K562 (cell line): ENCODE results near the gene LUC7L3. TPM values are rescaled to one million over a fixed set of nuclear protein-coding genes. Genes with fewer than 3 reads are reported as not detected.
A peak's percentile ranks its signal among the peaks of the same experiment; 100 is the strongest.

Source experiments
- ADNP ChIP-seq: fragments of 200-800 bp; sonication (Bioruptor generic); IDR thresholded peaks from 2 replicates; pipeline ENCODE4 v1.6.1; 2016; ENCODE audit warnings: missing genetic modification characterization, missing compliant biosample characterization
- CBX1 ChIP-seq: sonication (generic); IDR thresholded peaks from 2 replicates; pipeline ENCODE4 v1.6.1; 2016; ENCODE audit warnings: antibody characterized with exemption, low read depth, mild to moderate bottlenecking
- CTBP1 ChIP-seq: fragments of 450-650 bp; IDR thresholded peaks from 2 replicates; pipeline ENCODE4 v1.6.1; 2016; ENCODE audit warnings: borderline replicate concordance
- DACH1 ChIP-seq: fragments of 450-650 bp; IDR thresholded peaks from 2 replicates; pipeline ENCODE4 v1.6.1; 2018; ENCODE audit not compliant: partially characterized antibody
- E2F8 ChIP-seq: fragments of 450-650 bp; IDR thresholded peaks from 2 replicates; pipeline ENCODE4 v1.7.1; 2018; ENCODE audit warnings: mild to moderate bottlenecking, low read depth; ENCODE audit not compliant: partially characterized antibody
- ESRRA ChIP-seq: fragments of 450-650 bp; IDR thresholded peaks from 2 replicates; pipeline ENCODE4 v1.6.1; 2014; ENCODE audit warnings: low read depth, mild to moderate bottlenecking, moderate library complexity, borderline replicate concordance
- FOXK1 ChIP-seq: sonication (generic); formaldehyde crosslinking; IDR thresholded peaks from 2 replicates; pipeline ENCODE4 v1.8.0; 2022; ENCODE audit warnings: missing genetic modification reagents, mild to moderate bottlenecking, borderline replicate concordance
- FOXO4 ChIP-seq: fragments of 450-650 bp; formaldehyde crosslinking; IDR thresholded peaks from 2 replicates; pipeline ENCODE4 v1.4.0; 2020; ENCODE audit warnings: mild to moderate bottlenecking, moderate library complexity
- GATA2 ChIP-seq: sonication (generic); formaldehyde crosslinking; IDR thresholded peaks from 2 replicates; pipeline ENCODE4 v1.4.0; 2020; ENCODE audit warnings: mild to moderate bottlenecking, missing genetic modification reagents
- IRF2 ChIP-seq: sonication (generic); formaldehyde crosslinking; IDR thresholded peaks from 2 replicates; pipeline ENCODE4 v1.8.1; 2022; ENCODE audit warnings: mild to moderate bottlenecking, missing genetic modification reagents
- MBD2 ChIP-seq: sonication (generic); IDR thresholded peaks from 2 replicates; pipeline ENCODE4 v1.6.1; 2016; ENCODE audit warnings: low read depth, borderline replicate concordance
- NUFIP1 ChIP-seq: fragments of 450-650 bp; IDR thresholded peaks from 2 replicates; pipeline ENCODE4 v1.6.1; 2018; ENCODE audit not compliant: partially characterized antibody
- STAT5A ChIP-seq: IDR thresholded peaks from 2 replicates; pipeline ENCODE4 v1.6.1; 2012; ENCODE audit warnings: low read length, inconsistent platforms, borderline replicate concordance
- THRA ChIP-seq: fragments of 450-650 bp; IDR thresholded peaks from 2 replicates; pipeline ENCODE4 v1.6.1; 2017; ENCODE audit warnings: mild to moderate bottlenecking, moderate library complexity
- TRIM24 ChIP-seq, 2 experiments: fragments of 450-650 bp; IDR thresholded peaks; 2 replicates each; pipeline ENCODE4 v1.6.1; 2016
- WHSC1 ChIP-seq: IDR thresholded peaks from one replicate; pipeline ENCODE4 v1.6.1; 2012; ENCODE audit warnings: low read length, control low read depth, inconsistent platforms
- YBX1 ChIP-seq: fragments of 450-650 bp; IDR thresholded peaks from 2 replicates; pipeline ENCODE4 v1.7.1; 2016; ENCODE audit warnings: mild to moderate bottlenecking
- ZBTB5 ChIP-seq: fragments of 450-650 bp; IDR thresholded peaks from 2 replicates; pipeline ENCODE4 v1.6.1; 2017; ENCODE audit warnings: antibody characterized with exemption
- ZNF143 ChIP-seq: sonication (generic); formaldehyde crosslinking; IDR thresholded peaks from 2 replicates; pipeline ENCODE4 v1.9.0; 2022; ENCODE audit warnings: mild to moderate bottlenecking, missing genetic modification reagents
- polyA plus RNA-seq, 8 experiments: library from polyadenylated mRNA; depleted of rRNA in 4 of 8; stranded (reverse) in 5 of 8; unstranded in 3 of 8; fragments of >200 nt; fragmentation: Nextera tagmentation in 2 of 8; fragmentation: Illumina TruSeq in 1 of 8; extraction: Ambion mirVana in 2 of 8; extraction: Trizol in 1 of 8; gene quantifications; 2 replicates each; pipeline versions ENCODE4 v1.2.1 to v1.2.3, GENCODE V29; 2011 to 2014; ENCODE audit warnings: inconsistent platforms in 1 of 8, missing spikeins in 1 of 8
- total RNA-seq, 7 experiments: library from RNA; depleted of rRNA in 6 of 7; stranded (reverse); fragments of >200 nt in 6 of 7; fragmentation: Illumina TruSeq in 2 of 7; extraction: Trizol in 2 of 7; gene quantifications; 2 replicates each; pipeline versions ENCODE4 v1.2.1 to v1.2.3, GENCODE V29; 2011 to 2021; ENCODE audit warnings: low replicate concordance in 1 of 7

LUC7L3 gene
- total and polyA plus RNA-seq, 9 of the 15 experiments (the other 6 are each of a cell fraction or from before 2014, with no cell fraction given) = 80.8 to 284 (median 127) TPM

GRCh38 chr17:50708050-50709000 is 11.1 kb upstream of the LUC7L3 start (continued):
- TF ChIP-seq THRA (no peak; the same call in 1 of the 2 replicates), WHSC1 (no peak), TRIM24 (IDR thresholded peaks at IDR 0.05) (0 out of 4 replicates have a peak, but pooled peaks of 1 of the 2 experiments have one; percentile 5), FOXO4 (no peak), NUFIP1 (no peak), DACH1 (no peak), FOXK1 (CRISPR knock-in tag) (no peak), IRF2 (CRISPR knock-in tag) (no peak), E2F8 (no peak), STAT5A (no peak), CTBP1 (no peak), ADNP (tag) (no peak), CBX1 (no peak), YBX1 (no peak), ZNF143 (no peak), MBD2 (no peak), GATA2 (CRISPR knock-in tag) (0 out of 2 replicates have a peak, but pooled peaks have one; percentile 42), ESRRA (no peak), ZBTB5 (no peak)
